ENCODE results near the gene ADCY7. TPM values are rescaled to one million over a fixed set of nuclear protein-coding genes. Genes with fewer than 3 reads are reported as not detected.

Gene ADCY7
- total RNA-seq, 1 experiment from 2014 or later, result 5.5 TPM

DNA sequence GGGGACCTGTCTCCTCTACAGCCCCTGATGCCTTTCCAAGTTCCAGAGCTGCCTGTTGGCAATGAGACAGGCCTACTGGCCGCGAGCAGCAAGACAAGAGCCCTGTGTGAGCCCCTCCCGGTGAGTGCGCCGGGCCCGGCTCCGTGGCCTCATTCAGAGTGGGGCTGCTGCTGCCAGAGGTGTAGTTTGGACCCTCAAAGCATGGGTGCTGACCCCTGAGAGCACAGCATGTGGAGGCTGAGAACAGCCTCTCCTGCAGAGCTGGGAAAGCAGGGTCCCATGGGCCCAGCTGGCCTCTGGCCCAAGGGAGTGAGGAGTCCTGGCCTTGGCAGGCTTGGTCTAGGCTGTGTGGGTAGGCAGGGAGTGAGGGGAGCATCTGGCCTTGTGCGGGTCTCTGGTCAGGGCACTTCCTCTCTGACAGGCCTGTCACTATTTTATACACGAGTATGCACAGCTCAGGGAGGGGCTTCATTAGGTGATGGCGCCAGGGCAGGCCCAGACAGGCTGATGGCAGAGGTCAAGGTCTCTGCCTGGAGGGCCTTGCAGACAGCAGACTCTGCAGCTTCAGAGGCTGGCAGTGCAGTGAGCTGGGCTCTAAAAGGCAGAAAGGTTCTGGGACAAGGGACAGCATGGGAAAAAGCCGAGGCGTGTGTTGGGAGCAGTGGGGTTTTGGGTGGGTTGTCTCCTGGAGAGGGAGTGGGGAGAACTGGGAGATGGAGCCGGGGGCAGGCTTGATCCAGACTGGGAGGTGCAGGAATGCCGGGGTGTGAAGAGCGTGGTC, 43.4 kb downstream of the ADCY7 start:
- Histone ChIP-seq H3K27me3 (replicated peaks; ENCODE audit: insufficient read depth, low read depth, low read length, poor library complexity) (no peaks in the 10 kb centered on the region), H3K9me3 (ENCODE audit: low read depth, low read length, poor library complexity, severe bottlenecking) (no peaks in the 10 kb centered on the region), H3K4me3 (ENCODE audit: low read depth, low read length, poor library complexity, severe bottlenecking) (no peak overlapping the region), H3K36me3 (ENCODE audit: insufficient read depth, low read length, poor library complexity, severe bottlenecking) (no peaks in the 10 kb centered on the region), H3K27ac (ENCODE audit: low read depth, low read length, poor library complexity, severe bottlenecking) (no peak overlapping the region), H3K4me1 (ENCODE audit: insufficient read depth, low read length, poor library complexity, severe bottlenecking) (no peaks in the 10 kb centered on the region)
- intact Hi-C loops (cut with micrococcal nuclease; ENCODE audit: unreplicated experiment), result no loop called here
- ChIA-PET CTCF (no interaction called here), POLR2A (ENCODE audit: low non-redundant PET) (no interaction called here)
- BruUV-seq (replicated peaks), result no TSS peak
- no peak for DNase-seq (ENCODE audit: low spot score)
- no peak for TF ChIP-seq EZH2 (IDR thresholded peaks at IDR 0.05; ENCODE audit: borderline replicate concordance, low read depth, low read length, poor library complexity, severe bottlenecking)
- TF ChIP-seq, protein P1, sequence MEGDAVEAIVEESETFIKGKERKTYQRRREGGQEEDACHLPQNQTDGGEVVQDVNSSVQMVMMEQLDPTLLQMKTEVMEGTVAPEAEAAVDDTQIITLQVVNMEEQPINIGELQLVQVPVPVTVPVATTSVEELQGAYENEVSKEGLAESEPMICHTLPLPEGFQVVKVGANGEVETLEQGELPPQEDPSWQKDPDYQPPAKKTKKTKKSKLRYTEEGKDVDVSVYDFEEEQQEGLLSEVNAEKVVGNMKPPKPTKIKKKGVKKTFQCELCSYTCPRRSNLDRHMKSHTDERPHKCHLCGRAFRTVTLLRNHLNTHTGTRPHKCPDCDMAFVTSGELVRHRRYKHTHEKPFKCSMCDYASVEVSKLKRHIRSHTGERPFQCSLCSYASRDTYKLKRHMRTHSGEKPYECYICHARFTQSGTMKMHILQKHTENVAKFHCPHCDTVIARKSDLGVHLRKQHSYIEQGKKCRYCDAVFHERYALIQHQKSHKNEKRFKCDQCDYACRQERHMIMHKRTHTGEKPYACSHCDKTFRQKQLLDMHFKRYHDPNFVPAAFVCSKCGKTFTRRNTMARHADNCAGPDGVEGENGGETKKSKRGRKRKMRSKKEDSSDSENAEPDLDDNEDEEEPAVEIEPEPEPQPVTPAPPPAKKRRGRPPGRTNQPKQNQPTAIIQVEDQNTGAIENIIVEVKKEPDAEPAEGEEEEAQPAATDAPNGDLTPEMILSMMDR (conservative IDR thresholded peaks at IDR 0.05; ENCODE audit: low read depth, low read length), result no peak

DNA sequence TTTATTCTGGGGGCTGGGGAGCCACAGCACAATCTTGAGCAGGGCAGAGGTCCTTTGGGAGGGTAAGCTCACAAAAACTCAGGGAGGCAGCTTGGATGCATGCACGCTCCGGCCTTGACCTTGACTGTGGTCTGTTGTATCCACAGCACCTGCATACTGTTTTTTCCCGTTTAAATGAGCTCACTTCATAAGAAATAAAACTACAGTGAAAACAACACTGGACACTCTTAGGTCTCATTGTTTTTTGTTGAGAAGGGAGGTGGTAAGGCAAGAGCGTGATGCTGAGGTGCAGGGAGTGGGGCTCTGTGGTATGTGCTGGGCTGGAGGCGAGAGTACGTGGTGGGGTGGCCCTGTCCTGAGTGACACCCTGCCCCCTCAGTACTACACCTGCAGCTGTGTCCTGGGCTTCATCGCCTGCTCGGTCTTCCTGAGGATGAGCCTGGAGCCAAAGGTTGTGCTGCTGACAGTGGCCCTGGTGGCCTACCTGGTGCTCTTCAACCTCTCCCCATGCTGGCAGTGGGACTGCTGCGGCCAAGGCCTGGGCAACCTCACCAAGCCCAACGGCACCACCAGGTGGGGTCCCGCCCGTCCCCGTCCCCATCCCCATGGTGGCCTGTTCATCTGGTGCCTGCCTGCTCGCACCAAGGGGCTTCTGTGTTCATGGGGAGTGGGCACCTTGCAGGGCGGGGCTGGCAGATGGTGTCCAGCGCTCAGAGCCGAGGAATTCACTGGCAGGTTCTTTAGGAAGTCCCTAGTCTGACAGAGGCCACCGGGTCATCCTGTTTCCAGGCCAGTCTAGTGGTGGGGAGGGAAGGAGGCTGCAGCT, 44.2 kb downstream of the ADCY7 start:
- Histone ChIP-seq H3K36me3 (ENCODE audit: insufficient read depth, low read length, poor library complexity, severe bottlenecking) (peaks cover under 1% of the 10 kb centered on the region), H3K4me3 (ENCODE audit: low read depth, low read length, poor library complexity, severe bottlenecking) (no peak overlapping the region), H3K27ac (ENCODE audit: low read depth, low read length, poor library complexity, severe bottlenecking) (no peak overlapping the region), H3K9me3 (ENCODE audit: low read depth, low read length, poor library complexity, severe bottlenecking) (no peaks in the 10 kb centered on the region), H3K27me3 (replicated peaks; ENCODE audit: insufficient read depth, low read depth, low read length, poor library complexity) (no peaks in the 10 kb centered on the region), H3K4me1 (ENCODE audit: insufficient read depth, low read length, poor library complexity, severe bottlenecking) (no peaks in the 10 kb centered on the region)
- no peak for TF ChIP-seq EZH2 (IDR thresholded peaks at IDR 0.05; ENCODE audit: borderline replicate concordance, low read depth, low read length, poor library complexity, severe bottlenecking)
- TF ChIP-seq, protein P1 (conservative IDR thresholded peaks at IDR 0.05; ENCODE audit: low read depth, low read length), result no peak
- CTCF ChIA-PET, result no interaction called here
- no TSS peak for BruUV-seq (replicated peaks)
- intact Hi-C loops (cut with micrococcal nuclease; ENCODE audit: unreplicated experiment), result no loop called here
- DNase-seq (ENCODE audit: low spot score), result no peak
- POLR2A ChIA-PET (ENCODE audit: low non-redundant PET), result no interaction called here

DNA sequence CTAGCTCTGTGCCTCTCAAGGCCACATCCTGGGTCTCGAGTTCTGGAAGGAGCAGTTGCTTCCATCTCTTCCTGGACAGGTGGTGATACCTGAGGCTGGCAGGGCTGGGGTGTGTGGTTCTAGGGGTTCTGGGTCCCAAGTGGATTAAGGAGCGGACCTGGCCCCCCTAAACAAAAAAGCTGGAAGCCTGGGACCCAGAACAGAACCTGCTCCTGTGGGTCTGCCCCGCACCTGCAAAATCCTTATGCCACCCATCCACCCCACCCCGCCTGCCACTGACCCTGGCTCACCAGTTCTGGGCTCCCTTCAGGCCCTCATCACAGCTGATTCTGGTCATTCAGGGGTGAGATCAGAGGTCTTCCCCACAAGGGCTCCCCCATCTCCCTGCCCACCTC, 44.8 kb downstream of the ADCY7 start:
- intact Hi-C loops (cut with micrococcal nuclease; ENCODE audit: unreplicated experiment), result no loop called here
- no peaks in the 10 kb centered on the region for H3K27me3 ChIP-seq (replicated peaks; ENCODE audit: insufficient read depth, low read depth, low read length, poor library complexity)
- no peaks in the 10 kb centered on the region for H3K9me3 ChIP-seq (ENCODE audit: low read depth, low read length, poor library complexity, severe bottlenecking)
- H3K36me3 ChIP-seq (ENCODE audit: insufficient read depth, low read length, poor library complexity, severe bottlenecking), result peaks cover 6% of the 10 kb centered on the region
- no peak for TF ChIP-seq EZH2 (IDR thresholded peaks at IDR 0.05; ENCODE audit: borderline replicate concordance, low read depth, low read length, poor library complexity, severe bottlenecking)
- TF ChIP-seq, protein P1 (conservative IDR thresholded peaks at IDR 0.05; ENCODE audit: low read depth, low read length), result no peak
- no peak for DNase-seq (ENCODE audit: low spot score)
- BruUV-seq (replicated peaks), result no TSS peak
- ChIA-PET POLR2A (ENCODE audit: low non-redundant PET) (no interaction called here), CTCF (no interaction called here)
- H3K27ac ChIP-seq (ENCODE audit: low read depth, low read length, poor library complexity, severe bottlenecking), result no peak overlapping the region
- no peaks in the 10 kb centered on the region for H3K4me1 ChIP-seq (ENCODE audit: insufficient read depth, low read length, poor library complexity, severe bottlenecking)
- H3K4me3 ChIP-seq (ENCODE audit: low read depth, low read length, poor library complexity, severe bottlenecking), result no peak overlapping the region
